GM19452 (cell line): ENCODE measurements around the gene DLEC1.
A peak's percentile ranks its signal among the peaks of the same experiment; 100 is the strongest.

Experiments
- ATAC-seq: cut with Tn5 transposase; IDR thresholded peaks from one replicate; pipeline ENCODE4 v1.9.1; 2021; ENCODE audit not compliant: unreplicated experiment

The DLEC1 gene

GRCh38 chr3:38039101-38039898 lies at the start of gene DLEC1:
Gene DLEC1 (plus strand): TSS chr3:38039208. CDS start chr3:38039226, 18 bp downstream.
- peak; percentile 86 for ATAC-seq

GRCh38 chr3:37989821-37990480 lies 49.1 kb upstream of the DLEC1 start:
- no peak for ATAC-seq

GRCh38 chr3:37990527-37990926 lies 48.5 kb upstream of the DLEC1 start, which contains the start of gene VILL:
Gene VILL (plus strand): TSS chr3:37990786. CDS start chr3:37993673, 2,887 bp downstream.
- no peak for ATAC-seq

GRCh38 chr3:37991109-37991508 lies 47.9 kb upstream of the DLEC1 start:
- no peak for ATAC-seq

GRCh38 chr3:37991823-37992222 lies 47.2 kb upstream of the DLEC1 start:
- ATAC-seq = no peak

GRCh38 chr3:37992271-37993066 lies 46.5 kb upstream of the DLEC1 start:
- ATAC-seq = no peak

GRCh38 chr3:37993067-37993455 lies 45.9 kb upstream of the DLEC1 start:
- no peak for ATAC-seq

- no peak for ATAC-seq
Measured at GRCh38 chr3:37993460-37993819, 45.6 kb upstream of the DLEC1 start.

GRCh38 chr3:37993820-37994638 lies 45.0 kb upstream of the DLEC1 start:
- peak; percentile 64 for ATAC-seq

- ATAC-seq = no peak
Measured at GRCh38 chr3:37994639-37994972, 44.4 kb upstream of the DLEC1 start.

- no peak for ATAC-seq
Measured at GRCh38 chr3:37995652-37996641, 43.1 kb upstream of the DLEC1 start.

- peak; percentile 53 for ATAC-seq
Measured at GRCh38 chr3:37996785-37997301, 42.2 kb upstream of the DLEC1 start.

- no peak for ATAC-seq
Measured at GRCh38 chr3:37997342-37997741, 41.7 kb upstream of the DLEC1 start.

- ATAC-seq = no peak
Measured at GRCh38 chr3:37997791-37998370, 41.1 kb upstream of the DLEC1 start.

- ATAC-seq = no peak
Measured at GRCh38 chr3:37999836-38000235, 39.2 kb upstream of the DLEC1 start.

GRCh38 chr3:38000242-38000916 lies 38.6 kb upstream of the DLEC1 start:
- no peak for ATAC-seq

- no peak for ATAC-seq
Measured at GRCh38 chr3:38000965-38001455, 38.0 kb upstream of the DLEC1 start.

- no peak for ATAC-seq
Measured at GRCh38 chr3:38001456-38002081, 37.4 kb upstream of the DLEC1 start.
